ELR (cell line): ENCODE data around the gene MAP2K2.

Experiments
- DNase-seq: peaks from one replicate; pipeline ENCODE4 v3.0.0-alpha.2; 2015; ENCODE audit warnings: low read depth

Gene MAP2K2

GRCh38 chr19:4060621-4061177 lies 63.2 kb downstream of the MAP2K2 start:
- DNase-seq: no peak

- DNase-seq: no peak
Observed at GRCh38 chr19:4059891-4060620, 63.9 kb downstream of the MAP2K2 start.

GRCh38 chr19:4059453-4059871 lies 64.5 kb downstream of the MAP2K2 start:
- DNase-seq: no peak

GRCh38 chr19:4058693-4059452 lies 65.0 kb downstream of the MAP2K2 start:
- no peak for DNase-seq

GRCh38 chr19:4057931-4058692 lies 65.8 kb downstream of the MAP2K2 start:
- peak; percentile 96 for DNase-seq

GRCh38 chr19:4055209-4055552 lies 68.7 kb downstream of the MAP2K2 start:
- no peak for DNase-seq

GRCh38 chr19:4054441-4055208 lies 69.3 kb downstream of the MAP2K2 start:
- DNase-seq: no peak

GRCh38 chr19:4053423-4054324 lies 70.2 kb downstream of the MAP2K2 start:
- no peak for DNase-seq

- peak; percentile 55 for DNase-seq
Observed at GRCh38 chr19:4052993-4053422, 70.9 kb downstream of the MAP2K2 start.

GRCh38 chr19:4052114-4052992 lies 71.6 kb downstream of the MAP2K2 start:
- peak; percentile 76 for DNase-seq

- peak; percentile 88 for DNase-seq
Observed at GRCh38 chr19:4051175-4052101, 72.5 kb downstream of the MAP2K2 start.

- DNase-seq: no peak
Observed at GRCh38 chr19:4049432-4049831, 74.5 kb downstream of the MAP2K2 start.

- DNase-seq: no peak
Observed at GRCh38 chr19:4046946-4047683, 76.8 kb downstream of the MAP2K2 start.

GRCh38 chr19:4046362-4046691 lies 77.6 kb downstream of the MAP2K2 start:
- DNase-seq: no peak

- DNase-seq: no peak
Observed at GRCh38 chr19:4045597-4046361, 78.1 kb downstream of the MAP2K2 start.

GRCh38 chr19:4044990-4045465 lies 78.9 kb downstream of the MAP2K2 start:
- DNase-seq: no peak
